Endothelial cell of umbilical vein (primary cell): ENCODE results near the gene FMC1. TPM values are rescaled to one million over a fixed set of nuclear protein-coding genes. Genes with fewer than 3 reads are reported as not detected.

Source experiments
- Bru-seq: library from RNA; stranded (reverse); fragments of 400-500 nt; gene quantifications from one replicate; lab custom pipeline; 2021; lab: Mats Ljungman, UMichigan
- BruChase-seq, 2 experiments: library from RNA; stranded (reverse); fragments of 400-500 nt; gene quantifications; one replicate each; lab custom pipeline; 2021; lab: Mats Ljungman, UMichigan
- BruUV-seq: library from RNA; stranded (reverse); fragments of 400-500 nt; replicated peaks from 2 replicates; lab custom pipeline; 2021; lab: Mats Ljungman, UMichigan
- CTCF ChIA-PET: fragments of 300-600, 350-600 bp; sonication (Branson Sonifier 250); formaldehyde crosslinking; loops from one replicate; lab custom pipeline; 2021; ENCODE audit warnings: antibody characterized with exemption, inconsistent platforms; lab: Charles Lee
- POLR2A ChIA-PET: fragments of 300-600, 350-600 bp; sonication (Branson Sonifier 250); formaldehyde crosslinking; loops from one replicate; lab custom pipeline; 2021; ENCODE audit warnings: antibody characterized with exemption, inconsistent platforms; lab: Charles Lee
- DNase-seq: peaks from one replicate; pipeline ENCODE4 v3.0.0-alpha.2; 2011; ENCODE audit warnings: low read depth, low spot score
- FAIRE-seq: peaks from 2 replicates; lab custom pipeline; 2011; peaks lifted over from hg19 to GRCh38; lab: Jason Lieb, UNC
- H2AFZ ChIP-seq: 2 replicates; pipeline ENCODE4 v1.6.0; 2012; ENCODE audit warnings: low read depth, low read length, control low read depth, inconsistent platforms
- H3K27ac ChIP-seq: 2 replicates; pipeline ENCODE4 v1.5.1; 2011; ENCODE audit warnings: low read depth, mild to moderate bottlenecking, control low read depth, low read length, moderate library complexity; ENCODE audit not compliant: insufficient read depth
- H3K27me3 ChIP-seq, 2 experiments: 2 replicates each; pipeline versions ENCODE4 v1.6.0 to v1.6.1; 2011; ENCODE audit warnings: low read length in 2 of 2, mixed read lengths in 1 of 2; ENCODE audit not compliant: control insufficient read depth in 2 of 2, insufficient read depth in 2 of 2
- H3K36me3 ChIP-seq, 2 experiments: 2 replicates in 1 of 2; 3 replicates in 1 of 2; pipeline ENCODE4 v1.5.1; 2011; ENCODE audit warnings: low read length in 2 of 2, mild to moderate bottlenecking in 1 of 2, moderate library complexity in 1 of 2; ENCODE audit not compliant: control insufficient read depth in 2 of 2, insufficient read depth in 2 of 2; ENCODE audit errors: extremely low read depth in 1 of 2
- H3K4me1 ChIP-seq: 3 replicates; pipeline ENCODE4 v1.5.1; 2011; ENCODE audit warnings: mild to moderate bottlenecking, low read length; ENCODE audit not compliant: control insufficient read depth, insufficient read depth; ENCODE audit errors: extremely low read depth
- H3K4me2 ChIP-seq: 2 replicates; pipeline ENCODE4 v1.6.1; 2011; ENCODE audit warnings: low read length, control low read depth, mixed read lengths; ENCODE audit not compliant: insufficient read depth
- H3K4me3 ChIP-seq, 3 experiments: fragments of 200-600 bp in 1 of 3; sonication (generic), shearing (Covaris generic) in 1 of 3; replicated peaks in 1 of 3; 2 replicates each; pipeline ENCODE4 v1.5.1; 2011 to 2016; ENCODE audit warnings: control low read depth in 3 of 3, low read length in 3 of 3, mild to moderate bottlenecking in 2 of 3, inconsistent platforms in 1 of 3, low read depth in 1 of 3, moderate library complexity in 1 of 3; ENCODE audit not compliant: insufficient read depth in 1 of 3
- H3K79me2 ChIP-seq: 2 replicates; pipeline ENCODE4 v1.6.0; 2012; ENCODE audit warnings: low read length, inconsistent platforms; ENCODE audit not compliant: control insufficient read depth, insufficient read depth
- H3K9ac ChIP-seq: replicated peaks from 2 replicates; pipeline ENCODE3; 2011; ENCODE audit warnings: low read length, control low read depth; ENCODE audit not compliant: insufficient read depth; ENCODE audit errors: extremely low read depth
- H3K9me1 ChIP-seq: replicated peaks from 3 replicates; pipeline ENCODE4 v1.6.0; 2011; ENCODE audit warnings: mild to moderate bottlenecking, low read length; ENCODE audit not compliant: control insufficient read depth, insufficient read depth; ENCODE audit errors: extremely low read depth
- H3K9me3 ChIP-seq: replicated peaks from 2 replicates; pipeline ENCODE4 v1.5.1; 2012; ENCODE audit warnings: low read length, inconsistent platforms; ENCODE audit not compliant: control insufficient read depth, insufficient read depth
- H4K20me1 ChIP-seq: replicated peaks from 2 replicates; pipeline ENCODE3; 2011; ENCODE audit warnings: mild to moderate bottlenecking, low read length; ENCODE audit not compliant: control insufficient read depth, insufficient read depth; ENCODE audit errors: extremely low read depth
- CTCF ChIP-seq, 2 donors: IDR thresholded peaks; 1 replicate in 1 of 2; 2 replicates in 1 of 2; pipeline ENCODE4 v1.5.1; 2011; ENCODE audit warnings: low read length in 2 of 2, mild to moderate bottlenecking in 2 of 2, moderate library complexity in 2 of 2, control low read depth in 1 of 2, inconsistent platforms in 1 of 2, low read depth in 1 of 2; ENCODE audit not compliant: insufficient read depth in 1 of 2; ENCODE audit errors: extremely low read depth in 1 of 2
- EZH2 ChIP-seq: IDR thresholded peaks from 2 replicates; pipeline ENCODE4 v1.6.1; 2012; ENCODE audit warnings: borderline replicate concordance, low read depth, mild to moderate bottlenecking, moderate library complexity, low read length, inconsistent platforms; ENCODE audit not compliant: severe bottlenecking
- FOS ChIP-seq: IDR thresholded peaks from 2 replicates; pipeline ENCODE4 v1.6.1; 2011; ENCODE audit warnings: mild to moderate bottlenecking, low read length, moderate library complexity, borderline replicate concordance; ENCODE audit not compliant: insufficient read depth
- GATA2 ChIP-seq: IDR thresholded peaks from 2 replicates; pipeline ENCODE4 v1.7.0; 2011; ENCODE audit warnings: low read depth, mild to moderate bottlenecking, moderate library complexity, mixed read lengths, low read length; ENCODE audit not compliant: insufficient read length, insufficient read depth
- JUN ChIP-seq: IDR thresholded peaks from 2 replicates; pipeline ENCODE4 v1.6.1; 2011; ENCODE audit warnings: borderline replicate concordance, low read depth; ENCODE audit not compliant: insufficient read length, insufficient read depth
- MYC ChIP-seq: IDR thresholded peaks from one replicate; pipeline ENCODE4 v1.6.1; 2011; ENCODE audit warnings: mild to moderate bottlenecking, low read depth, low read length
- POLR2A ChIP-seq: IDR thresholded peaks from 2 replicates; pipeline ENCODE4 v1.6.1; 2012; ENCODE audit warnings: low read depth, mild to moderate bottlenecking, control low read depth, low read length
- POLR2AphosphoS5 ChIP-seq: IDR thresholded peaks from 2 replicates; pipeline ENCODE4 v1.6.1; 2012; ENCODE audit warnings: low read depth, mild to moderate bottlenecking, control low read depth, low read length, moderate library complexity; ENCODE audit not compliant: insufficient read depth
- dilution Hi-C: fragments of 300-500 bp; cut with MboI; formaldehyde crosslinking; loops from one replicate; pipeline ENCODE4 v1.15.0; 2019; ENCODE audit warnings: low sequenced_read_pairs; ENCODE audit not compliant: extremely low pct_ligation_motif_present
- intact Hi-C: fragments of 100-400 bp; cut with micrococcal nuclease; formaldehyde crosslinking; loops from one replicate; pipeline ENCODE4 v1.10.0; 2022
- long read RNA-seq: library from polyadenylated mRNA; stranded (forward); transcript quantifications from one replicate; pipeline ENCODE4 v2.0.0, GENCODE V29; 2021
- polyA minus RNA-seq, 3 experiments: library from RNA; depleted of rRNA, polyadenylated mRNA; stranded (reverse); fragments of >200 nt; gene quantifications; 1 replicate in 1 of 3; 2 replicates in 2 of 3; pipeline ENCODE4 v1.2.3, GENCODE V29; 2011
- polyA plus RNA-seq, 4 experiments: library from polyadenylated mRNA; depleted of rRNA in 3 of 4; stranded (reverse) in 3 of 4; unstranded in 1 of 4; fragments of >200 nt; gene quantifications; 2 replicates each; pipeline versions ENCODE4 v1.2.1 to v1.2.3, GENCODE V29; 2011 to 2012; ENCODE audit warnings: missing spikeins in 1 of 4
- total RNA-seq: library from RNA; stranded (reverse); gene quantifications from 2 replicates; pipeline ENCODE4 v1.2.3, GENCODE V29; 2021
- TF ChIP-seq, protein P1 (sequence below): IDR thresholded peaks from 2 replicates; pipeline ENCODE4 v1.6.1; 2011; ENCODE audit not compliant: insufficient read depth, insufficient read length

The FMC1 gene
- total RNA-seq (10.7 and 12.8 TPM in 2 replicates), polyA plus RNA-seq (21.7 and 23.5 TPM in 2 replicates), polyA minus RNA-seq (6.0 and 6.2 TPM in 2 replicates), Bru-seq, nascent RNA (percentile 44 among the genes with signal in this experiment), BruChase-seq, experiment 1, labeled RNA remaining after a 6-hour chase (percentile 75 among the genes with signal in this experiment), BruChase-seq, experiment 2, labeled RNA remaining after a 2-hour chase (percentile 46 among the genes with signal in this experiment)
- polyA plus RNA-seq (2011; cell fraction: cytosol; rRNA removed), result 21.4 and 21.6 TPM in 2 replicates
- polyA plus RNA-seq (2011; cell fraction: nucleus; rRNA removed), result 6.6 and 7.7 TPM in 2 replicates
- polyA plus RNA-seq (2012), result 16.5 and 32.2 TPM in 2 replicates
- 9.3 TPM for polyA minus RNA-seq (2011; cell fraction: cytosol; rRNA and poly(A)+ RNA removed)
- 1.7 and 2.8 TPM in 2 replicates for polyA minus RNA-seq (2011; cell fraction: nucleus; rRNA and poly(A)+ RNA removed)
- long read RNA-seq, transcript FMC1-201 (2 exons, 1,210 nt), result major isoform, 105 of 109 reads
- long read RNA-seq, partial matches to known transcripts, result 0 of 109 reads
- long read RNA-seq, other reads (novel, unspliced or antisense), result 1 of 109 reads

DNA sequence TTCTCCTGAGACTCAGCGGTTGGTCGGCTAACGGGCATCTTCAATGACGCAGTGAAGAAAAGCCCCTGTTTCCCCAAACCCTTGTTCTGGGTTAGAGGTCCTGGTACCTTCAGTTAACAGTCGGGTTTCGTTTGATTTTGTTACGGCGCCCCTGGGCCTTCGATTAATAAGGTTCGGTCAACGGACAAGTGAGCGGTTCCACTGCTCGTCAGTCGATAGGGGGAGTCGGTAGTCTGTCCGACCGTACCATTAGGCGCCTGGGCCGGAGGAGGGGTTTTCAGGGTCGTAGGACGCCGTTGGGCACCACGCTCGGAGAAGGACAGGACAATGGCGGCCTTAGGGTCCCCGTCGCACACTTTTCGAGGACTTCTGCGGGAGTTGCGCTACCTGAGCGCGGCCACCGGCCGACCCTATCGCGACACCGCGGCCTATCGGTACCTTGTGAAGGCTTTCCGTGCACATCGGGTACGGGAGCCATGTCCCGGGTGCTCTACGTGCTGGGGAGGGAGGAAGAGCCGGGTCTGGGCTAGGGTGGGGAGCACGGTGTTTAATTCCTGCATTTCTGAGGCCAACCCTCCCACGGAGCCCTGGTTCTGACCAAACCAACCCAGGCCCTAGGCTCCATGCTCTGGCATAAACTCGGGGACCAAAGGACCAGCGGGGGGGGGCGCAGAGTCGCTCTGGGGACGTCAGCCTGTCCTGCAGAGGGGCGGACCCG is at the start of gene FMC1:
TSS of gene FMC1 (plus strand) at position 280 of the 718 bp plus-strand sequence. CDS start at position 328, 48 bp downstream.
- intact Hi-C loops, result loop anchor here (5.0 kb wide), 1 partner anchor 304 kb away; the partner anchor contains the start of gene ZC3HAV1L
- Histone ChIP-seq H3K4me2 (peak within 1 kb of the TSS; percentile 81), H3K9me1 (no peaks in the 10 kb centered on the region), H3K4me3 (peak within 1 kb of the TSS; percentile 49 to 97 (median 71)), H3K4me1 (peaks cover 5% of the 10 kb centered on the region), H3K36me3 (peaks cover 0 to 4% of the 10 kb centered on the region in 2 experiments), H3K27me3 (no peaks in the 10 kb centered on the region), H4K20me1 (no peaks in the 10 kb centered on the region), H2AFZ (peak within 1 kb of the TSS; percentile 76), H3K9me3 (no peaks in the 10 kb centered on the region), H3K27ac (peak within 1 kb of the TSS; percentile 93), H3K79me2 (peaks cover 18% of the 10 kb centered on the region), H3K9ac (peak within 1 kb of the TSS; percentile 97)
- FAIRE-seq (no peak), DNase-seq (peak; percentile 94)
- TF ChIP-seq FOS (no peak), POLR2AphosphoS5 (peak; percentile 39), MYC (no peak), CTCF (IDR thresholded peaks at IDR 0.05; ENCODE audit: extremely low read depth in 1 of 2, insufficient read depth in 1 of 2, low read depth in 1 of 2, low read length in 2 of 2) (peak in 1 of 2 donors; percentile 27), POLR2A (no peak), GATA2 (no peak), JUN (no peak), EZH2 (no peak)
- TF ChIP-seq, protein P1, sequence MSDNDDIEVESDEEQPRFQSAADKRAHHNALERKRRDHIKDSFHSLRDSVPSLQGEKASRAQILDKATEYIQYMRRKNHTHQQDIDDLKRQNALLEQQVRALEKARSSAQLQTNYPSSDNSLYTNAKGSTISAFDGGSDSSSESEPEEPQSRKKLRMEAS, result no peak
- BruUV-seq, result TSS peak; percentile 92
- POLR2A ChIA-PET, result interaction anchor here (1.6 kb wide), 1 partner anchor 18 kb away, joined by 5 read pairs; the partner anchor contains the start of gene LUC7L2
- CTCF ChIA-PET, result no interaction called here
- dilution Hi-C loops, result no loop called here
